WERI-Rb-1 (cell line): ENCODE measurements around the gene GNB1.

Source experiments
- DNase-seq: peaks from one replicate; pipeline ENCODE4 v3.0.0-alpha.2; 2020
- H3K27ac ChIP-seq: fragments of 250-450 bp; sonication (Bioruptor Pico); 2 replicates; pipeline ENCODE4 v1.5.1; 2020; ENCODE audit warnings: mild to moderate bottlenecking, moderate library complexity
- H3K27me3 ChIP-seq: fragments of 250-450 bp; sonication (Bioruptor Pico); 2 replicates; pipeline ENCODE4 v1.5.1; 2021; ENCODE audit warnings: mild to moderate bottlenecking, low read depth, moderate library complexity; ENCODE audit not compliant: insufficient read depth, severe bottlenecking
- H3K36me3 ChIP-seq: fragments of 250-450 bp; sonication (Bioruptor Pico); 2 replicates; pipeline ENCODE4 v1.5.1; 2020; ENCODE audit warnings: mild to moderate bottlenecking, moderate library complexity
- H3K4me3 ChIP-seq: 2 replicates; pipeline ENCODE4 v1.5.1; 2011; ENCODE audit warnings: low read depth, mild to moderate bottlenecking, control low read depth, low read length
- H3K9me3 ChIP-seq: fragments of 250-450 bp; sonication (Bioruptor Pico); 2 replicates; pipeline ENCODE4 v1.5.1; 2021; ENCODE audit warnings: mild to moderate bottlenecking, moderate library complexity; ENCODE audit not compliant: severe bottlenecking
- CTCF ChIP-seq: IDR thresholded peaks from 2 replicates; pipeline ENCODE4 v1.5.1; 2011; ENCODE audit warnings: low read depth, mild to moderate bottlenecking, control low read depth, inconsistent platforms, low read length

GNB1 gene

DNA sequence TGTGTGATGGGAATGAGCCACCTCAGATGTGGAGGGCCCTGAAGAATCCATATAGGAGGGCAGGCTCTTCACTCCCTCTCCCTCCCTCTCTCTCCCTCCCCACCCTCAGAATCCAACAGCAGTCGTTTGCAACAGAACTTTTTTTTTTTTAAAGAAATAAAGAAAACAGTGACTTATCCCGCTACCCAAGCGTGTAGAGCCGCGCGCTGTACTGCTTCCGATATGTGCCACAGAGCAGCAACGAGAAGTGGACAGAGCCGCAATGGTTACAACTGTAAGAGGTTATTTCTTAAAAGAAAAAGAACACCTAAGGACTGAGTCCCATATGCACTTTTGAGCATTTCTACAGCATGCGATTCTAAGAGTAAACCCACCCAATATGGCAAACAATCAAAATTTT is 105.2 kb downstream of the GNB1 start:
- no peak overlapping the region for H3K27ac ChIP-seq
- no peaks in the 10 kb centered on the region for H3K27me3 ChIP-seq
- TF ChIP-seq CTCF, result no peak
- no peak for DNase-seq
- H3K36me3 ChIP-seq, result peaks cover 50% of the 10 kb centered on the region
- no peak overlapping the region for H3K4me3 ChIP-seq
- no peaks in the 10 kb centered on the region for H3K9me3 ChIP-seq

DNA sequence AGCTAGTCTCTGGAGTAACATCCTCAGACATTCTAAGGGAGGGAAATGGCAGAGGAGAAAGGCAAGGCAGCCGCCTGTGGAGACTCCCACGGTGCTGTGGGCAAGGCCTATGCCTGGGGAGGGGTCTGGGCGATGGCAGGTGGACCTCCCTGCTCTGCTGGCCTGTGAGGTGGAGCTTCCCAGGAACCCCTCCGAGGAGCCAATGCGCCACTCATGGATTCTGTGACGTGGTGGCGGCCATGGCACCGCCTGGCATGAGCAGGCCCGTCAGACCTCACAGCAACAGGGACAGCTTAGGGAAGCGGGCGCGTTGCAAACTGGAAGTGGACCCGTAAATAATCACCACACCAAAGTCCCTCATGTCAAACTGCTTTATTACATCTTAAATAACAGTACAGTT is 106.0 kb downstream of the GNB1 start:
- no peaks in the 10 kb centered on the region for H3K27me3 ChIP-seq
- no peaks in the 10 kb centered on the region for H3K9me3 ChIP-seq
- no peak for TF ChIP-seq CTCF
- H3K27ac ChIP-seq, result no peak overlapping the region
- no peak overlapping the region for H3K4me3 ChIP-seq
- no peak for DNase-seq
- peaks cover 45% of the 10 kb centered on the region for H3K36me3 ChIP-seq

GRCh38 chr1:1783320-1783719 is 107.6 kb downstream of the GNB1 start:
- H3K27ac ChIP-seq, result no peak overlapping the region
- peaks cover 32% of the 10 kb centered on the region for H3K36me3 ChIP-seq
- TF ChIP-seq CTCF, result no peak
- no peak overlapping the region for H3K4me3 ChIP-seq
- DNase-seq, result no peak
- H3K27me3 ChIP-seq, result no peaks in the 10 kb centered on the region
- no peaks in the 10 kb centered on the region for H3K9me3 ChIP-seq

DNA sequence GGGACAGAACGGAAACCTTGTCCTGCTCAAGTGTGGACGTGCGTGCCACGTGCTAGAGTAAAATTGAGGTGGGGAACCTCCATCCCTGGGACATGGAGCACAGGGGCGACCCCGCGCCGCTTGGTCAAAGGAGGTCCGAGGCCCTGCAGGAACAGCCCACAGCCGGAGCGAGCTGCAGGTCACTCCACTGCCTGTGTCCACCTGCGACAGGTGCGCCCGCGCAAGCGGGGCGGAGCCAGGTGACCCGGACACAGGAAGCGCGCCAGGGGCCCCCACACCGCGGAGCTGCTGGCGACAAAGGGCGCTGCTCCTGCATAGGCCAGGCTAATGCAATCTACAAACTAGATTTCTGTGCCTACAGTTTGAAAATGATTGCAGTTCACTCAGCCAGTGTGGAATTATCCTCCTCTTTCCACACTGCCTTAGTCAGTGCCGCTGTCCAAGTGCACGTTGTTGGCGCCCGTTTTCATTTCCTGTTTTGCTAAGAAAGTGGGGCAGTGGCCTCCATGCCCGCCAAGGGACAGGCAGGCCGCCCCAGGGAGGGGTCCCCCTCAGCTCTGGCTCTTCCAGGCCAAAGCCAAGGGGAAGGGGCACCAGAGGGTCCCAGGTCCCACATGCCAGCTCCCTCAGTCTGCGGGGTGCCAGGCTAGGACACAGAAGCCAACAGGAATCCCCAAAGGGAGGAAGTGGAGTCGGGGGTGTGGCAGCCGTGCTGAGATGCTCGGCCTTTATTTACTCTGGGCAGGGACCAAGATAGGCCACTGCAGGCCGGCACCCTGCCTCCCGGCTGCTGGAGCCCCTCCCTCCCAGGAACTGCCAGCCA is 108.3 kb downstream of the GNB1 start:
- no peak for TF ChIP-seq CTCF
- Histone ChIP-seq H3K27ac (no peak overlapping the region), H3K27me3 (no peaks in the 10 kb centered on the region), H3K36me3 (peaks cover 30% of the 10 kb centered on the region), H3K9me3 (no peaks in the 10 kb centered on the region), H3K4me3 (no peak overlapping the region)
- DNase-seq, result no peak

DNA sequence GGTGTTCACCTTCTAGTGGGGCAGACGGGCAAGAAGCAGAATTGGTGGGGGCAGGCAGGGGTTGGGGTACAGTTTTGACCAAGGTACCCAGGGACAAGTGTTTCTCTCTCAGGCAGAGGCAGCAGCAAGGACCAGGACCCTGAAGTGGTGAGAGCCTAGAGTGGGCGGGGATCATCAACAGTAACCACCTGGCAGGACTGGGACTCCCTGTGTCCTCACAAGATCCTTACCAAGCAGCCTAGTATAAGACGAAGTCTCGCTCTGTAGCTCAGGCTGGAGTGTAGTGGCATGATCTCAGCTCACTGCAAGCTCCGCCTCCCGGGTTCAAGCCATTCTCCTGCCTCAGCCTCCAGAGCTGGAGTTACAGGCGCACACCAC is 109.4 kb downstream of the GNB1 start:
- DNase-seq, result peak; percentile 68
- TF ChIP-seq CTCF, result no peak
- Histone ChIP-seq H3K9me3 (no peaks in the 10 kb centered on the region), H3K27ac (no peak overlapping the region), H3K36me3 (peaks cover 19% of the 10 kb centered on the region), H3K4me3 (no peak overlapping the region), H3K27me3 (no peaks in the 10 kb centered on the region)
